Osteoblast (primary cell): ENCODE results near the gene NLGN4X. TPM values are rescaled to one million over a fixed set of nuclear protein-coding genes. Genes with fewer than 3 reads are reported as not detected.
A peak's percentile ranks its signal among the peaks of the same experiment; 100 is the strongest.

Source experiments
- DNase-seq: peaks from one replicate; pipeline ENCODE4 v3.0.0; 2011; ENCODE audit warnings: low spot score, mixed read lengths; ENCODE audit not compliant: insufficient read length; ENCODE audit errors: missing footprints
- H2AFZ ChIP-seq: 2 replicates; pipeline ENCODE4 v1.6.0; 2011; ENCODE audit warnings: mild to moderate bottlenecking, low read length
- H3K27ac ChIP-seq: 2 replicates; pipeline ENCODE4 v1.5.1; 2011; ENCODE audit warnings: mild to moderate bottlenecking, low read depth, low read length, moderate library complexity
- H3K27me3 ChIP-seq: 2 replicates; pipeline ENCODE4 v1.6.0; 2012; ENCODE audit warnings: mild to moderate bottlenecking, control low read depth, inconsistent platforms, low read length, moderate library complexity; ENCODE audit not compliant: insufficient read depth
- H3K36me3 ChIP-seq: 2 replicates; pipeline ENCODE4 v1.5.1; 2011; ENCODE audit warnings: mild to moderate bottlenecking, low read length, control low read depth, moderate library complexity; ENCODE audit not compliant: insufficient read depth
- H3K4me1 ChIP-seq: 2 replicates; pipeline ENCODE4 v1.5.1; 2011; ENCODE audit warnings: mild to moderate bottlenecking, low read length, control low read depth, moderate library complexity; ENCODE audit not compliant: insufficient read depth
- H3K4me2 ChIP-seq: 2 replicates; pipeline ENCODE4 v1.6.0; 2011; ENCODE audit warnings: mild to moderate bottlenecking, low read length; ENCODE audit not compliant: insufficient read depth
- H3K4me3 ChIP-seq: fragments of 200-600 bp; sonication (generic); 3 replicates; pipeline ENCODE4 v1.5.1; 2012; ENCODE audit warnings: mild to moderate bottlenecking, low read length, inconsistent platforms; ENCODE audit not compliant: insufficient read depth
- H3K79me2 ChIP-seq: 2 replicates; pipeline ENCODE4 v1.6.0; 2012; ENCODE audit warnings: mild to moderate bottlenecking, low read length, control low read depth, inconsistent platforms; ENCODE audit not compliant: insufficient read depth
- H3K9me3 ChIP-seq: 2 replicates; pipeline ENCODE4 v1.5.1; 2011; ENCODE audit warnings: low read depth, low read length, control low read depth
- H4K20me1 ChIP-seq: 2 replicates; pipeline ENCODE4 v1.6.0; 2012; ENCODE audit warnings: mild to moderate bottlenecking, low read length, control low read depth; ENCODE audit not compliant: insufficient read depth
- total RNA-seq: library from RNA; depleted of rRNA; stranded (reverse); fragments of >200 nt; gene quantifications from 2 replicates; pipeline ENCODE4 v1.2.3, GENCODE V29; 2012
- TF ChIP-seq, protein P1 (sequence below): IDR thresholded peaks from 2 replicates; pipeline ENCODE4 v1.5.1; 2011; ENCODE audit warnings: mild to moderate bottlenecking, low read depth, low read length, moderate library complexity; ENCODE audit errors: extremely low read depth

The NLGN4X gene
- total RNA-seq, 1 donor = 1.4 TPM

DNA sequence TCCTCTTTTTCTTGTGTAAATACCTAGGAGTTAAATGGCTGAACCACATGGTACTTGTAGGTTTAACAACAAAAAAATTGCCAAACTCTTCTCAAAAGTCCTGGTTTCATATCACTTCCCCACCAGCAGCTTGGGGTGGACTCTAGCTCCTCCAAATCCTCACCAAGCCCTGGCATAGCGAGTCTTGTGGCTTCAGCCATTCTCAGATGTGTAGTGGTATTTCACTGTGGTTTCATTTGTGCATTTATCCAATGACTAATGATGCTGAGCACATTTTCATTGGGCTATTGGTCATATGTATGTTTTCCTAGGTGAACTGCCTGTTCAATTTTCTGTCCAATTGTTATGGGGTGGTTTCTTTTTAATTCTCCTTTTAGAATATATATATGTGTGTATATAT is 249.3 kb downstream of the NLGN4X start:
- no peaks in the 10 kb centered on the region for H3K27me3 ChIP-seq
- no peaks in the 10 kb centered on the region for H4K20me1 ChIP-seq
- no peak for DNase-seq
- no peaks in the 10 kb centered on the region for H3K4me1 ChIP-seq
- no peak overlapping the region for H2AFZ ChIP-seq
- H3K9me3 ChIP-seq = no peaks in the 10 kb centered on the region
- no peak overlapping the region for H3K4me3 ChIP-seq
- TF ChIP-seq, protein P1, sequence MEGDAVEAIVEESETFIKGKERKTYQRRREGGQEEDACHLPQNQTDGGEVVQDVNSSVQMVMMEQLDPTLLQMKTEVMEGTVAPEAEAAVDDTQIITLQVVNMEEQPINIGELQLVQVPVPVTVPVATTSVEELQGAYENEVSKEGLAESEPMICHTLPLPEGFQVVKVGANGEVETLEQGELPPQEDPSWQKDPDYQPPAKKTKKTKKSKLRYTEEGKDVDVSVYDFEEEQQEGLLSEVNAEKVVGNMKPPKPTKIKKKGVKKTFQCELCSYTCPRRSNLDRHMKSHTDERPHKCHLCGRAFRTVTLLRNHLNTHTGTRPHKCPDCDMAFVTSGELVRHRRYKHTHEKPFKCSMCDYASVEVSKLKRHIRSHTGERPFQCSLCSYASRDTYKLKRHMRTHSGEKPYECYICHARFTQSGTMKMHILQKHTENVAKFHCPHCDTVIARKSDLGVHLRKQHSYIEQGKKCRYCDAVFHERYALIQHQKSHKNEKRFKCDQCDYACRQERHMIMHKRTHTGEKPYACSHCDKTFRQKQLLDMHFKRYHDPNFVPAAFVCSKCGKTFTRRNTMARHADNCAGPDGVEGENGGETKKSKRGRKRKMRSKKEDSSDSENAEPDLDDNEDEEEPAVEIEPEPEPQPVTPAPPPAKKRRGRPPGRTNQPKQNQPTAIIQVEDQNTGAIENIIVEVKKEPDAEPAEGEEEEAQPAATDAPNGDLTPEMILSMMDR = no peak
- no peaks in the 10 kb centered on the region for H3K36me3 ChIP-seq
- H3K27ac ChIP-seq = no peak overlapping the region
- no peak overlapping the region for H3K4me2 ChIP-seq
- H3K79me2 ChIP-seq = no peaks in the 10 kb centered on the region

DNA sequence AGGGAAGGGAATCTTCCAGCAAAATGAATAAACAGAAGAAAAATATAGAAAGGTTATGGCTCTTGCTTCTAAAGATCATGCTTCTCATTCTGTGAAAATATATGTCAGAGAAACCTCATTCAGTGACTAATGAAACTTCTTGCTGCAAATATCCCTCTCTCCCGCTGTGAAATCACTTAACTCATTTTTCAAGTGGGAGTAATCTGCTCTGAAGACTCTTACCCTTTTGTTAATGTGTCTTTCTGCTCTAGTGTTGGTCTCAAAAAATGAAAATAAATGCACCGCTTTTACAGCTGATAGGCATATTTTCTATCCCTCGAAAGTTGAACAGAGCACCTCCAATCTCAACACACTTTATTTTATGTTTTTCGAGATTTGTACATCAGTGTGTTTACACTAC is 252.3 kb downstream of the NLGN4X start:
- TF ChIP-seq, protein P1 = no peak
- Histone ChIP-seq H2AFZ (no peak overlapping the region), H3K9me3 (no peaks in the 10 kb centered on the region), H3K4me2 (no peak overlapping the region), H3K4me1 (no peaks in the 10 kb centered on the region), H3K27ac (no peak overlapping the region), H4K20me1 (no peaks in the 10 kb centered on the region), H3K36me3 (no peaks in the 10 kb centered on the region), H3K27me3 (no peaks in the 10 kb centered on the region), H3K4me3 (no peak overlapping the region), H3K79me2 (no peaks in the 10 kb centered on the region)
- DNase-seq = no peak

DNA sequence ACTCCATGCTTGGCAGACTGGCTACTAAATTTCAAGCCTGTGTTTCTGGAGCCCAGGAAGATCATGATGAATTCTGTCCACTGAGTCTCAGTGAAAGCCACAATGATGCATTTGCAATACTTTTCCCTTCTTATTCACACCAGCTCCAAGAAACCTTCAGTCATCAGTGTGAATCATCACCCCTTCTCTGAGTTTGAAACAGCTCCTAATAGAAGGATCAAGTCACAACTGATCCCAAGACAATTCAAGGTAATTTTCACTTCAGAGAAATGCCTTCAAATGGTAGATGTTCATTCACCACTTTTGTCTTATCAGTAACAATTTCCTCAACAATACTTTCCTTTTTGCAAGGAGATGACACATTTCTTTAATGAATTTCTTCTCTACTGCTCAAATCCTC is 257.4 kb downstream of the NLGN4X start:
- H2AFZ ChIP-seq = no peak overlapping the region
- no peaks in the 10 kb centered on the region for H3K4me1 ChIP-seq
- no peaks in the 10 kb centered on the region for H4K20me1 ChIP-seq
- no peak overlapping the region for H3K4me3 ChIP-seq
- TF ChIP-seq, protein P1 = no peak
- H3K79me2 ChIP-seq = no peaks in the 10 kb centered on the region
- H3K36me3 ChIP-seq = no peaks in the 10 kb centered on the region
- H3K4me2 ChIP-seq = no peak overlapping the region
- no peak for DNase-seq
- H3K27me3 ChIP-seq = no peaks in the 10 kb centered on the region
- no peaks in the 10 kb centered on the region for H3K9me3 ChIP-seq
- no peak overlapping the region for H3K27ac ChIP-seq

DNA sequence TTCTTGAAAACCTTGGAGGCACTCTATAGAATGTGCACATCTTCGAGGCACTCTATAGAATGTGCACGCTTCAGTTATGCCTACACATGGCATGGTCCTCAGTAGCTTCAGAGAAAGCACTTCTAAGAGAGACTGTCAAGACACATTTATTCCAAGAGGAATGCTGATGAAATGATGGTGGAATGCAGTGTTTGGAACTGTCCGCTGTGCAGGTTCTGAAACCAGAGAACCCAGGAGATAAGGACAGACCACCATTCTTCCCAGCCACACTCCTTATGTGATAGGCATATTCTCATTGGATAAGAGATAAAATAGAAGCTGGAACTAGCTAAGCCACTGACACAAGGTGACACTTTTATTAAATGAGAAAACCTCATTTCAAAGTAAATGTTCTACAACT is 263.3 kb downstream of the NLGN4X start:
- H3K4me3 ChIP-seq = no peak overlapping the region
- peak; percentile 5 for DNase-seq
- H3K27me3 ChIP-seq = no peaks in the 10 kb centered on the region
- H3K79me2 ChIP-seq = no peaks in the 10 kb centered on the region
- TF ChIP-seq, protein P1 = no peak
- H3K9me3 ChIP-seq = no peaks in the 10 kb centered on the region
- no peak overlapping the region for H3K27ac ChIP-seq
- no peaks in the 10 kb centered on the region for H3K4me1 ChIP-seq
- no peaks in the 10 kb centered on the region for H4K20me1 ChIP-seq
- H2AFZ ChIP-seq = no peak overlapping the region
- no peaks in the 10 kb centered on the region for H3K36me3 ChIP-seq
- no peak overlapping the region for H3K4me2 ChIP-seq
